ENCODE measurements around the gene XYLT1. TPM values are rescaled to one million over a fixed set of nuclear protein-coding genes. Genes with fewer than 3 reads are reported as not detected.

XYLT1 gene
- total and polyA plus RNA-seq, 2 of the 8 experiments (the other 6 are each of a cell fraction or from before 2014, with no cell fraction given): 6.6 to 25.4 TPM

DNA sequence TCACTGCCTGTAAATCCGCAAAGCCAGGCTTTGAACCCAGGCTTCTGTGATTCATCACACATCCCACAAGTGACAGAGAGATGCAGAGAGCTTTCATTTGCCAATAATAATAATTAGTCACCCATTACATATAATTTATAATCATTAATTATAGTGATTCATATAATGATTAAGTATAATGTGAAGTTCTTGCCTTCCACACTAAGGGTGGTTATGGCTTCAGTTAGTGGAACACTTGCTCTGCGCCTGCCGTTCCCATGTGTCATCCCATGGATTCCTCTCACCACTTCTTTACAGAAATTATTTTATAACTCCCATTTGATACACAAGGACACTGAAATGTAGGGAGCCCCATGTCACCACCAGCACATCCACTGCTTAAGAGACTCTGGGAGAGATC, 39.8 kb upstream of the XYLT1 start:
- Histone ChIP-seq H4K20me1 (replicated peaks in 1 of 2; ENCODE audit: control insufficient read depth in 1 of 2, insufficient read depth in 2 of 2, low read length in 2 of 2) (no peaks in the 10 kb centered on the region), H3K18ac (ENCODE audit: extremely low read depth, low read length) (no peak overlapping the region), H4K8ac (ENCODE audit: extremely low read depth, insufficient read depth, low read length) (no peak overlapping the region), H3K27me3 (replicated peaks in 1 of 4; ENCODE audit: control insufficient read depth in 3 of 4, extremely low read depth in 1 of 4, insufficient read depth in 3 of 4, low read length in 3 of 4) (no peaks in the 10 kb centered on the region), H2BK5ac (ENCODE audit: low read depth, low read length) (no peak overlapping the region), H2BK120ac (replicated peaks; ENCODE audit: low read depth, low read length) (no peak overlapping the region), H3K23me2 (ENCODE audit: low read depth, low read length) (no peaks in the 10 kb centered on the region), H3K79me2 (ENCODE audit: control insufficient read depth in 1 of 2, insufficient read depth in 2 of 2, low read length in 2 of 2) (no peaks in the 10 kb centered on the region), H3K14ac (ENCODE audit: insufficient read length) (no peak overlapping the region), H4K5ac (ENCODE audit: insufficient read length, low read depth, low read length) (no peak overlapping the region), H3K4me2 (ENCODE audit: insufficient read depth in 1 of 2, low read depth in 2 of 2, low read length in 2 of 2) (no peak overlapping the region), H2BK20ac (ENCODE audit: low read length) (no peak overlapping the region), H3K79me1 (ENCODE audit: low read depth, low read length) (no peaks in the 10 kb centered on the region), H3K9me3 (ENCODE audit: insufficient read depth in 2 of 2, low read depth in 1 of 2, low read length in 1 of 2) (peaks cover 9 to 16% of the 10 kb centered on the region in 2 experiments), H2BK12ac (ENCODE audit: low read depth, low read length) (no peak overlapping the region), H3K56ac (replicated peaks; ENCODE audit: insufficient read length, low read depth, low read length) (no peak overlapping the region), H3K9ac (replicated peaks in 1 of 4; ENCODE audit: extremely low read depth in 1 of 4, low read depth in 3 of 4, low read length in 3 of 4) (no peak overlapping the region), H4K91ac (replicated peaks; ENCODE audit: insufficient read length, low read length) (no peak overlapping the region), H3K4ac (replicated peaks; ENCODE audit: insufficient read length, low read depth, low read length) (no peak overlapping the region), H3K36me3 (ENCODE audit: control insufficient read depth in 2 of 4, insufficient read depth in 4 of 4, low read length in 3 of 4) (no peaks in the 10 kb centered on the region), H2AK5ac (ENCODE audit: low read depth, low read length) (no peak overlapping the region), H3K4me1 (replicated peaks in 1 of 4; ENCODE audit: control insufficient read depth in 3 of 4, insufficient read depth in 4 of 4, low read length in 3 of 4) (no peaks in the 10 kb centered on the region), H3K27ac (ENCODE audit: low read depth, low read length) (no peak overlapping the region), H2BK15ac (ENCODE audit: low read length) (no peak overlapping the region), H2AFZ (ENCODE audit: low read length) (no peak overlapping the region), H3K4me3 (ENCODE audit: extremely low read depth in 1 of 4, insufficient read depth in 2 of 4, low read depth in 3 of 4, low read length in 4 of 4) (no peak overlapping the region), H3K23ac (ENCODE audit: insufficient read length) (no peak overlapping the region)
- POLR2A ChIA-PET (ENCODE audit: partially characterized antibody): no interaction called here
- CTCF ChIA-PET (ENCODE audit: partially characterized antibody): no interaction called here
- DNase-seq (ENCODE audit: low read depth in 1 of 2, low spot score in 2 of 2) (no peak), FAIRE-seq (no peak)
- TF ChIP-seq POU5F1 (IDR thresholded peaks at IDR 0.05; ENCODE audit: low read depth, low read length) (no peak), TBP (IDR thresholded peaks at IDR 0.05; ENCODE audit: low read depth, low read length) (no peak), RXRA (IDR thresholded peaks at IDR 0.05; ENCODE audit: insufficient read depth, low read depth, low read length) (no peak), RAD21 (IDR thresholded peaks at IDR 0.05 in 1 of 2, conservative IDR thresholded peaks at IDR 0.05 in 1 of 2; ENCODE audit: low read depth in 2 of 2, low read length in 2 of 2) (no peak), CHD1 (IDR thresholded peaks at IDR 0.05; ENCODE audit: low read depth, low read length) (no peak), FOSL1 (IDR thresholded peaks at IDR 0.05; ENCODE audit: insufficient read depth, low read depth, low read length) (no peak), HDAC6 (IDR thresholded peaks at IDR 0.05; ENCODE audit: low read depth, low read length) (no peak)
- TF ChIP-seq, protein P1, sequence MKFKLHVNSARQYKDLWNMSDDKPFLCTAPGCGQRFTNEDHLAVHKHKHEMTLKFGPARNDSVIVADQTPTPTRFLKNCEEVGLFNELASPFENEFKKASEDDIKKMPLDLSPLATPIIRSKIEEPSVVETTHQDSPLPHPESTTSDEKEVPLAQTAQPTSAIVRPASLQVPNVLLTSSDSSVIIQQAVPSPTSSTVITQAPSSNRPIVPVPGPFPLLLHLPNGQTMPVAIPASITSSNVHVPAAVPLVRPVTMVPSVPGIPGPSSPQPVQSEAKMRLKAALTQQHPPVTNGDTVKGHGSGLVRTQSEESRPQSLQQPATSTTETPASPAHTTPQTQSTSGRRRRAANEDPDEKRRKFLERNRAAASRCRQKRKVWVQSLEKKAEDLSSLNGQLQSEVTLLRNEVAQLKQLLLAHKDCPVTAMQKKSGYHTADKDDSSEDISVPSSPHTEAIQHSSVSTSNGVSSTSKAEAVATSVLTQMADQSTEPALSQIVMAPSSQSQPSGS (IDR thresholded peaks at IDR 0.05; ENCODE audit: low read length): no peak
- TF ChIP-seq, protein P2, sequence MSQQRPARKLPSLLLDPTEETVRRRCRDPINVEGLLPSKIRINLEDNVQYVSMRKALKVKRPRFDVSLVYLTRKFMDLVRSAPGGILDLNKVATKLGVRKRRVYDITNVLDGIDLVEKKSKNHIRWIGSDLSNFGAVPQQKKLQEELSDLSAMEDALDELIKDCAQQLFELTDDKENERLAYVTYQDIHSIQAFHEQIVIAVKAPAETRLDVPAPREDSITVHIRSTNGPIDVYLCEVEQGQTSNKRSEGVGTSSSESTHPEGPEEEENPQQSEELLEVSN (IDR thresholded peaks at IDR 0.05): no peak
- WGBS, 2 experiments (ENCODE audit: extremely low coverage in 1 of 2, insufficient coverage in 1 of 2, insufficient read length in 1 of 2, insufficient replicate concordance in 2 of 2, low coverage in 1 of 2, low lambda C conversion rate in 2 of 2, missing lambda C conversion rate in 1 of 2): 91% methylated on average over 3 of the region's 3 CpGs; no CpG with 5 or more reads in 1 of the 2 experiments

Measured in H1 (cell line).